ENCODE measurements around the gene MIA.
"Not testable (repeated sequence)": the region's sequence is repeated elsewhere in the genome, so short reads cannot be mapped to it uniquely, and the experiment has no call there.

The MIA gene

GRCh38 chr19:40750874-40751537 lies 24.3 kb upstream of the MIA start, which contains the start of gene SNRPA:
Gene SNRPA (plus strand): TSS chr19:40751203. CDS start chr19:40751409, 206 bp downstream.
- peak; percentile 89 for DNase-seq (ENCODE audit: low read depth)

- no peak for DNase-seq (ENCODE audit: low read depth)
Measured at GRCh38 chr19:40752257-40752781, 23.0 kb upstream of the MIA start.

DNA sequence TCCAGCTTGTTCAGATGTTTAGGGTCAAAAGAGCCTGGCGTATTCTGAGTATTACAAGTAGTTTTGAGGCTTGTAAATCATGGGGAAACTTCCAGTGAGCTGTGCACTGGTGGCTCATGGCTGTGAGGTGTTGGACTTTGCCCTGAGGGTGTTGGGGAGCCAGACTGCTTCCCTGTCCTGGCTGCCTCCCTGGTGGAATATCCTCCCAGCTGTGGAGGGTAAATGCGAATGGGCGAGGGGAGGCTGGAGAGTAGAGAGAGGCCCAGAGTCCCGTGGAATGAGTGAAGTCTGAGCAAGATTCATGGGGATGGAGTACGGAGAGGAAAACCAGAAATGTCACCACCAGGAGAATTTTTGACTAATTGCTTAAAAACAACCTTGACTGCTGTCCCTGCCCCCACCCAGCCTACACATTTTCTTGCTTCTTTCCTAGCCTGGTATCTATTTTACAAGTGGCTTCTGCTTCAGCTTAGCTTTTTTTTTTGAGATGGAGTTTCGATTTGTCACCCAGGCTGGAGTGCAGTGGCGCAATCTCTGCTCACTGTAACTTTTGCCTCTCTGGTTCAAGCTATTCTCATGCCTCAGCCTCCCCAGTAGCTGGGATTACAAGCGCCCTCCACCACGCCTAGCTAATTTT lies 20.6 kb upstream of the MIA start:
- DNase-seq (ENCODE audit: low read depth), result no peak

- no peak for DNase-seq (ENCODE audit: low read depth)
Measured at GRCh38 chr19:40755248-40755624, 20.1 kb upstream of the MIA start.

DNA sequence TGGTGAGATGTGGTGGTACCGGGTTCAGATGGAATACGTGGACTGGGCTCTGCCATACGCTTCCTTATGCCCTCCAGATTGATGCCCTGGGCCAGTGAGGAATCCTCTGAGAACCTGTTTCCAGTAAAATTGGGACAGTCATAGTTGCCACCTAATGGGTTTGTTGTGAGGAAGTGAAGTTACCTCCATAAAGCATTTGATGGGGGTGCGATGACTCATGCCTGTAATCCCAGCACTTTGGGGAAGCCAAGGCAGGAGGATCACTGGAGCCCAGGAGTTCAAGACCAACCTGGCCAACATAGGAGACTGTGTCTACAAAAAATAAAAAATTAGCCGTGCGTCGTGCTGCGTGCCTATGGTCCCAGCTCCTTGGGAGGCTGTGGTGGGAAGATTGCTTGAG lies 19.5 kb upstream of the MIA start:
- DNase-seq (ENCODE audit: low read depth), result no peak

- DNase-seq (ENCODE audit: low read depth), result no peak
Measured at GRCh38 chr19:40756502-40757110, 18.7 kb upstream of the MIA start.

GRCh38 chr19:40758491-40758890 lies 16.8 kb upstream of the MIA start:
- DNase-seq (ENCODE audit: low read depth), result no peak

- no peak for DNase-seq (ENCODE audit: low read depth)
Measured at GRCh38 chr19:40759352-40759751, 16.0 kb upstream of the MIA start.

GRCh38 chr19:40762754-40763470 lies 12.4 kb upstream of the MIA start:
- DNase-seq (ENCODE audit: low read depth), result no peak

GRCh38 chr19:40763526-40763925 lies 11.8 kb upstream of the MIA start:
- DNase-seq (ENCODE audit: low read depth), result no peak

DNA sequence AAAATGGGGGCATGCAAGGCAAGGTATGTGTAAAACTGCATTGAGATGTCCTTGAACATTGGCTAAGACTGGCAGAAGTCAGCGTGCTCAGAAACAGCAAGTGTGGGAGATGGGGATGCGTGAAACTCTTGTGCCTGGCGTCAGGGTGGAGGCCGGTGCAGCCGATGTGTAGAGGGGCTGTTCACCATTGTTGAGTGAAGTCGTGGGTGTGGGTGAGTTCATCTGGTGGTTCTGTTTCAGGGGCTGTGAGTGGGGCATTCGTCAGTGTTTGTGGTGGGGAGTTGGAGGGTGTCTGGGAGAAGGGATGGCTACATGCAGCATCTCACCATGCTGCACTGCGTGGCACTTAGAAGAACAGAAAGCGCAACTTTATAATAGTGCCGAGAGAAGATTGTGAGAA lies 11.4 kb upstream of the MIA start:
- DNase-seq (ENCODE audit: low read depth), result no peak

- not testable (repeated sequence) for DNase-seq (ENCODE audit: low read depth)
Measured at GRCh38 chr19:40766385-40766784, 8.9 kb upstream of the MIA start.

GRCh38 chr19:40768869-40769268 lies 6.5 kb upstream of the MIA start:
- DNase-seq (ENCODE audit: low read depth), result no peak

- DNase-seq (ENCODE audit: low read depth), result not testable (repeated sequence)
Measured at GRCh38 chr19:40771101-40771862, 4.0 kb upstream of the MIA start.

DNA sequence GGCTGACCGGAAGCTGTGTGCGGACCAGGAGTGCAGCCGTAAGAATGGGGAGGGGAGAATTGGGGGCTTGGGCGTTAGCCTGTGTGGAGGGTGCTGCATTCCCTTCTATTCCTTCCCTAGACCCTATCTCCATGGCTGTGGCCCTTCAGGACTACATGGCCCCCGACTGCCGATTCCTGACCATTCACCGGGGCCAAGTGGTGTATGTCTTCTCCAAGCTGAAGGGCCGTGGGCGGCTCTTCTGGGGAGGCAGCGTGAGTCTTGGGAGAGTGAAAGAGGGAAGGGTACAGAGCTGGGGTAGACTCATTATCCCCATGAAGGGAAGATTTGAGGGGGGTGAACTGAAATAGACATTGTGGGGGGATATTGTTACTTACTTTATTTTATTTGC lies 306 bp downstream of the MIA start:
- no peak for DNase-seq (ENCODE audit: low read depth)

GRCh38 chr19:40776364-40776763 lies 1.0 kb downstream of the MIA start:
- no peak for DNase-seq (ENCODE audit: low read depth)

GRCh38 chr19:40776932-40777644 lies 1.8 kb downstream of the MIA start:
- DNase-seq (ENCODE audit: low read depth), result peak; percentile 78

DNA sequence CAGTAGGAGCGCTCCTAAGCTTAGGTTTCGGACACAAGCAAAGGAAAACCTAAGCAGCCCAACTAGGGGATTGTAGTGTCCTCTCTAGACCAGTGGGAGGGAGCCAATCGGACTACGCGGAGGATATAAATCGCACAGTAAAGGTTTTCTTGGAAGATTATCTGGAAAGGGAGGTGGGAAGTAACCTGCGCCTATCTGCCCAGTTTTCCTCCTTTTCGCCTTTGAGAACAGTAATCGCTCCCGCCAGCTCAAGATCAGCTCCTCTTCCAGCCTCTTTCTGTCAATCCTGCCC lies 2.3 kb downstream of the MIA start:
- no peak for DNase-seq (ENCODE audit: low read depth)

DNA sequence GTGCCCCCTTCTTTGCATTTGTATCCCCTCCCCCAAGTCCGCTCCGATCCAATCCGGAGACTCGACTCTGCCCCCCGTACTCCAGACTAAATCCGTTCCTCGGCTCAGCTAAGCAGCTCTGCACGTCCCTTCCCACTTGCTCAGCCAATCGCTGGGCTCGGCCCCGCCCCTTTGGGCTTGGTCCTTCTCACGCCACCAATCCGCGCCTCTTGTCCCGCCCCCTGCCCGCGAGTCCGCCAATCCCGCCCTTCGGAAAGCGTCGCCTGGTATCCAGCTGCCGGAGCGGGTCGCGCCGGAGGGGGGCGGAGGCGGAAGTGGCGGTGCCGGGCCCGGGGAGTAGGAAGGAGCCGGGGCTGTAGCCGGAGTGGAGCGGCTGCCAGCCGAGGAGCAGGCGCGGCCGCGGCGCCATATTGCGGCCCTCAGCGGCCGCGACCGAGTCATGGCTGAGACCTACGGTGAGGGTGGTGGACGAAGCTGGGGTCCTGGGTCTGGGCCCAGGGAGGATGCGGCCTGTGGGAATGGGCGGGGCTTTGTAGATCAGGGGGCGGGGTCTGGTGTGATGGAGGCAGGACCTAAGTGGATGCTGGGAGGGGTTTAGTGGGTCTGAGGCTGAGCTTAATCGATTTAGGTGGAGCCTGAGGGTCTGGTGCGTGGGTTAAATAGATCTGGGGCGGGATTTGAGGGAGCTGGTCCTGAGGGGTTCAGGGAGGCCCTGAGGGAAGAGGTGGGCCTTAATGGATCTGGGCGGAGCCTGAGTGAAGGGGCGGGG lies 2.8 kb downstream of the MIA start, which contains the start of gene RAB4B:
Gene RAB4B (plus strand): TSS at position 311 of the 769 bp plus-strand sequence. CDS start 129 bp downstream, at position 440.
- peak; percentile 100 for DNase-seq (ENCODE audit: low read depth)

DNA sequence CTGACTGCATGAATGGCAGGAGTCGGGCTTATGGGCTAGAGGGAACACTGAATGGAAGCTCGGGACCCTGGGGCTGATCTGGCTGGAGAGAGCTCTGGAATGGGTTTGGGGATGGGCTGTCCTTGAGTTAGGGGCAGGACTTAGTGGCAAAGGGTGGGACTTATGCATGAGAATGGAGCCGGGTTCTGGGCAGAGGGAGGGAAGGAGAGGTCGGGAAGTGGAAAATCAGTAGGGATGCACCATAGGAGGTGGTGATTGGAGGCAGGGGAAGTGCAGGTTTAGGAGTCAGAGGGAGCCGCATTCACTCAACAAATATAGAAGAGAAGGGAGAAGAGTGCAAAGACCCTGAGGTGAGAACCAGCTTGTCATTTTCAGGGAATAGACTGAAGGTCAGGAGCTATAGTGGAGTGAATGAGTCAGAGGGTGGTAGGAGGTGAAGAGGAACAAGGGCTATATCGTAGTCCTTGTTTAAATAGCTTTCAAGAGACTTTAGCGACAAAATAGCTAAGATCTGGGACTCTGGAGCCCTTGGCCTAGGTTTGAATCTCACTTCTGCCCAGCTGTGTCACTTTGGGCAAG lies 3.5 kb downstream of the MIA start:
- DNase-seq (ENCODE audit: low read depth), result no peak
